ACC112 (cell line): ENCODE measurements around the gene NHLH1.
A peak's percentile ranks its signal among the peaks of the same experiment; 100 is the strongest.
"Not testable (repeated sequence)": the region's sequence is repeated elsewhere in the genome, so short reads cannot be mapped to it uniquely, and the experiment has no call there.

ENCODE experiments used
- H2AFZ ChIP-seq: fragments of 200-600 bp; sonication (generic); one replicate; pipeline ENCODE4 v1.6.0; 2017; ENCODE audit warnings: antibody characterized with exemption, low read length; ENCODE audit not compliant: unreplicated experiment
- H3K27ac ChIP-seq: fragments of 200-600 bp; sonication (generic); 2 replicates; pipeline ENCODE4 v1.5.1; 2014; ENCODE audit warnings: low read depth, mild to moderate bottlenecking, antibody characterized with exemption, low read length, moderate library complexity
- H3K27me3 ChIP-seq: fragments of 200-600 bp; sonication (generic); 2 replicates; pipeline ENCODE4 v1.6.1; 2014; ENCODE audit warnings: mild to moderate bottlenecking, antibody characterized with exemption, low read length, moderate library complexity, mixed read lengths; ENCODE audit not compliant: insufficient read depth
- H3K36me3 ChIP-seq: fragments of 200-600 bp; sonication (generic); 2 replicates; pipeline ENCODE4 v1.6.1; 2016; ENCODE audit warnings: mild to moderate bottlenecking, antibody characterized with exemption, low read length, moderate library complexity, mixed read lengths; ENCODE audit not compliant: insufficient read depth
- H3K4me1 ChIP-seq: fragments of 200-600 bp; sonication (generic); one replicate; pipeline ENCODE4 v1.6.1; 2016; ENCODE audit warnings: low read length, mixed read lengths; ENCODE audit not compliant: insufficient read depth, unreplicated experiment, control insufficient read depth
- H3K4me3 ChIP-seq: fragments of 200-600 bp; sonication (generic); 2 replicates; pipeline ENCODE4 v1.5.1; 2014; ENCODE audit warnings: mild to moderate bottlenecking, low read depth, low read length
- H3K79me2 ChIP-seq: fragments of 200-600 bp; sonication (generic); one replicate; pipeline ENCODE4 v1.6.0; 2016; ENCODE audit warnings: low read length; ENCODE audit not compliant: control insufficient read depth, unreplicated experiment, insufficient read depth

Gene NHLH1

DNA sequence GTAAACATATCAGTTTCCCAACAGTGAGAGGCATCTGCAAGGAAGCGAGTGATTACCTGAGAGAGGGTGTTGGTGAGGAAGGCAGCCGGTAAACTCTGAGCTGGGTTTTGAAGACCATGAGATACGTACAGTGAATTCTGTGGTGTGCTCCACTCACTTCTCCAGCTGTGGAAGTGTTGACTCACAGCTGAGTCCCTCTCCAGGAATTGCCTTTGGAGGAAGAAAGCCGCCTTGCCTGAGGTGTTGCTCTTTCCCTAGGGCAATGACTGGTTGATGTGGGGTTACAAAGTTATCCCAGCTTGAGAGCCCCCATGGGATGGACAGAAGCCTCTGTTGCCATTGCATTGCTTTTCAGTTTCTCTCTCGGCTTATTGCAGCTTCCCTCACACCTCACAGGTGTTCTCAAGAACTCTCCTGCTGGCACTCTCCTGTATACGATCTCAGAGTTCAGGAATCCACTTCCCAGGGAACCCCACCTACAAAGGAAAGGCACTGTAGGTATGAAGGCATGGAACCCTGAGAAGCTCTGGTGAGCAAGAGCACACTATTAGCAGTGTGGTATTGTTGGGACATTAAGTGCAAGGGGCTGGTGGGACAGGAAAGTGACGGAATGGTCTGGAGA is 10.8 kb downstream of the NHLH1 start:
- Histone ChIP-seq H3K27ac (no peak overlapping the region), H3K4me3 (no peak overlapping the region), H3K27me3 (peaks cover 8% of the 10 kb centered on the region; the same call in 1 of the 2 replicates), H3K36me3 (no peaks in the 10 kb centered on the region), H2AFZ (no peak overlapping the region), H3K4me1 (peaks cover 14% of the 10 kb centered on the region), H3K79me2 (no peaks in the 10 kb centered on the region)

- not testable (repeated sequence) for H2AFZ ChIP-seq, H3K4me1 ChIP-seq, H3K4me3 ChIP-seq, H3K27ac ChIP-seq, H3K79me2 ChIP-seq, H3K36me3 ChIP-seq
- H3K27me3 ChIP-seq, result peaks cover 11% of the 10 kb centered on the region; the same call in 1 of the 2 replicates
Measured at GRCh38 chr1:160384812-160385211, 17.9 kb downstream of the NHLH1 start.

DNA sequence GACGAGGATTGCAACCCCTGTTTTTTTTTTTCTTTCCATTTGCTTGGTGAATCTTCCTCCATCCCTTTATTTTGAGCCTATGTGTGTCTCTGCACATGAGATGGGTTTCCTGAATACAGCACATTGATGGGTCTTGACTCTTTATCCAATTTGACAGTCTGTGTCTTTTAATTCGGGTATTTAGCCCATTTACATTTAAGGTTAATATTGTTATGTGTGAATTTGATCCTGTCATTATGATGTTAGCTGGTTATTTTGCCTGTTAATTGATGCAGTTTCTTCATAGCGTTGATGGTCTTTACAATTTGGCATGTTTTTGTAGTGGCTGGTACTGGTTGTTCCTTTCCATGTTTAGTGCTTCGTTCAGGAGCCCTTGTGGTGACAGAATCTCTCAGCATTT is 21.5 kb downstream of the NHLH1 start:
- not testable (repeated sequence) for H3K36me3 ChIP-seq, H3K79me2 ChIP-seq, H3K4me1 ChIP-seq, H3K4me3 ChIP-seq, H2AFZ ChIP-seq, H3K27ac ChIP-seq
- peaks cover 39% of the 10 kb centered on the region for H3K27me3 ChIP-seq

DNA sequence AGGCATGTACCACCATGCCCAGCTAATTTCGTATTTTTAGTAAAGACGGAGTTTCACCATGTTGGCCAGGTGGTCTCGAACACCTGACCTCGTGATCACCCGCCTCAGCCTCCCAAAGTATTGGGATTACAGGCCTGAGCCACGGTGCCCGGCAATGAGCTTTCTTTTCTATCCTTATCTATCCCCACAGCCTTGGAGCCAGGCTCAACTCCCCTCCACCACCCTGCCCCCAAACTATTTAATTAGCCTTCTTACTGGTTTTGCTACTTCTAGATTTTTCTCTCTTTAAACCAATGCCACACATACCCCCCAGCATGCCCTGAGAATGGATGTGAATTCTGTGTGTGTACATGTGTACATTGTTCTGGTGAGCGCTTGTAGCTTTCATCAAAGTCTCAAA is 27.8 kb downstream of the NHLH1 start:
- Histone ChIP-seq H2AFZ (no peak overlapping the region), H3K27me3 (peaks cover 82% of the 10 kb centered on the region), H3K27ac (no peak overlapping the region), H3K79me2 (no peaks in the 10 kb centered on the region), H3K4me1 (no peaks in the 10 kb centered on the region), H3K36me3 (no peaks in the 10 kb centered on the region), H3K4me3 (no peak overlapping the region)

GRCh38 chr1:160397651-160398050 is 30.8 kb downstream of the NHLH1 start:
- H3K79me2 ChIP-seq, result no peaks in the 10 kb centered on the region
- no peak overlapping the region for H3K4me3 ChIP-seq
- no peak overlapping the region for H2AFZ ChIP-seq
- no peak overlapping the region for H3K27ac ChIP-seq
- H3K27me3 ChIP-seq, result peaks cover 85% of the 10 kb centered on the region
- H3K4me1 ChIP-seq, result no peaks in the 10 kb centered on the region
- no peaks in the 10 kb centered on the region for H3K36me3 ChIP-seq

GRCh38 chr1:160398823-160399222 is 32.0 kb downstream of the NHLH1 start:
- Histone ChIP-seq H3K4me1 (no peaks in the 10 kb centered on the region), H3K36me3 (no peaks in the 10 kb centered on the region), H3K4me3 (no peak overlapping the region), H2AFZ (no peak overlapping the region), H3K79me2 (no peaks in the 10 kb centered on the region), H3K27ac (no peak overlapping the region), H3K27me3 (peaks cover 88% of the 10 kb centered on the region)

GRCh38 chr1:160399544-160400222 is 32.8 kb downstream of the NHLH1 start:
- H3K4me3 ChIP-seq, result peak overlapping the region; percentile 49
- no peaks in the 10 kb centered on the region for H3K4me1 ChIP-seq
- H3K27ac ChIP-seq, result no peak overlapping the region
- H3K36me3 ChIP-seq, result no peaks in the 10 kb centered on the region
- H3K79me2 ChIP-seq, result no peaks in the 10 kb centered on the region
- H3K27me3 ChIP-seq, result peaks cover 91% of the 10 kb centered on the region
- no peak overlapping the region for H2AFZ ChIP-seq

- Histone ChIP-seq H2AFZ (no peak within 1 kb of the TSS), H3K27me3 (peaks cover 91% of the 10 kb centered on the region), H3K79me2 (no peaks in the 10 kb centered on the region), H3K4me1 (no peaks in the 10 kb centered on the region), H3K27ac (no peak within 1 kb of the TSS), H3K36me3 (no peaks in the 10 kb centered on the region), H3K4me3 (peak within 1 kb of the TSS; percentile 53)
Measured at GRCh38 chr1:160400223-160400645, 33.4 kb downstream of the NHLH1 start, which contains the start of gene VANGL2. Gene VANGL2 (plus strand): TSS chr1:160400564. CDS start chr1:160415838, 15,274 bp downstream.

GRCh38 chr1:160400646-160401486 is 34.0 kb downstream of the NHLH1 start:
- Histone ChIP-seq H3K36me3 (no peaks in the 10 kb centered on the region), H2AFZ (no peak overlapping the region), H3K4me1 (no peaks in the 10 kb centered on the region), H3K27ac (no peak overlapping the region), H3K79me2 (no peaks in the 10 kb centered on the region), H3K4me3 (peak overlapping the region; percentile 53), H3K27me3 (peaks cover 89% of the 10 kb centered on the region)

DNA sequence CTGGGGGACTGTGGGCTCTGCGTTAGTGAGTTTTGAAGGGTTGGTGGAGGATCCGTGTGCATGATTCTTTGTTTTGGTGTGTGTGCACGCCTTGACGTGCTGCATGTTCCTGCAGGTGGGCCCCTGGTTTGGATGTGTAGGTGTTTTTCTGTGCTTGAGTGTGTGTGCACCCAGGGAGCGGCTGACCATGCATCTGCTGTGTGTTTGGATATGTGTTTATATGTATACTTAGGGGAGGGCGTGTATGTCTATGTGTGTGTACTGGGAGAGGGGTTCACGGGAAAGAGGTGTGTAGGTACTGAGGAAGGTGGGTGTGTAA is 34.6 kb downstream of the NHLH1 start:
- no peak overlapping the region for H3K27ac ChIP-seq
- no peaks in the 10 kb centered on the region for H3K79me2 ChIP-seq
- no peaks in the 10 kb centered on the region for H3K4me1 ChIP-seq
- no peak overlapping the region for H2AFZ ChIP-seq
- no peaks in the 10 kb centered on the region for H3K36me3 ChIP-seq
- H3K4me3 ChIP-seq, result no peak overlapping the region
- peaks cover 91% of the 10 kb centered on the region for H3K27me3 ChIP-seq
